NCI-H2196 treated with DMSO at 0.1 percent for 48 hours (cell line): ENCODE data around the gene C19orf18.

Experiments used
- DNase-seq: peaks from one replicate; lab custom pipeline; 2025; ENCODE audit not compliant: unreplicated experiment; lab: John Stamatoyannopoulos, UW

Gene C19orf18

DNA sequence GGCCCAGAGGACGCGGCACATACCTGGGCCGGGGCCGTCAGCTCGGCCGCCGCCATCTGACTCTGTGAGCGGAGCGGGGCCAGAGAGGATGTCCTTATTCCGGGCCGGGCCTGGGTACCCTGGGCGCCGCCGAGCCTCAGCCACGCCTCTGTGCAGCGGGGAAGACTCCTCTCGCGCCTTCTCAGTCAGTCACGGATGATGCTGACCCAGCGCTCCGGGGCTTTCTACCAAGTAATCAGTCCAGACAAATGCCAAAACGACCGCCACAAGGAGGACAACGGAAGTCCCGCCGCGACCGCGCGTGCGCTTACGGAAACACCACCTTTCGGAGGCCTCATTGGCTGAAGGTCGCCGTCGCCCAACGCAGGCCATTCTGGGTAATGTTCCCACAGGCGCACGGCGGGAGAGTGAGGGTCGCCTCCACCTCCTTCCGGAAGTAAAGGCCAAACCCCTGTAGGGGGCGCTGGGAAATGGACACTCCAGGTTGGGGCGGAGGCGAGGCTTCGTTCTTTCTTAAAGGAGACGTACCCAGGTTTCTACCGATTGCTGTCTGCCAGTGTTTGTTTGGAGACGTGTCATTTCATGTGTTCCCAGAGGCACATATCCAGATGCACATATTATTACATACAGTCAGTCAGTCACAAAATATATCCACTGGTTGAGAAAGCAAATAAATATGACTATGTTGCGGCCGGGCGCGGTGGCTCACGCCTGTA lies 26.8 kb downstream of the C19orf18 start, which contains the start of gene ZNF256:
Gene ZNF256 (minus strand): TSS at position 288 of the 716 bp plus-strand sequence. CDS start 232 bp downstream, at position 56.
- peak; percentile 87 for DNase-seq

DNA sequence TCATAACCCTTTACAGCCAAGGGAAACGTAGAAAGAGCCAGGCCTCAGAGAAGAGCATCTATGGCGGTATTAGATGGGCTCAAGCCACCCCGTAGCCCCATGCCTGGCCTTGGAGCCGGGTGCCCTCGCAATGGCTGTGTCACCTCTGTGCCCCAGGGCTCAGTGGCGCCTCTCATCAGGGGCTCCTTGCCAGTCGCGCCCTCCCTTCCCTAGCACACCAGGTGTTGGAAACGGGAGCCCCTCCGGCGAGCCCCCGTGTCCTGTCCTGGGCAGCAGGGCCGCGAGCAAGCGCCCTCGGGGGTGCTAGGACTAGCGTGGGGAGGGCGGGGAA lies 27.3 kb downstream of the C19orf18 start:
- DNase-seq, result no peak

- DNase-seq, result no peak
Observed at GRCh38 chr19:57946316-57946715, 28.0 kb downstream of the C19orf18 start.

- no peak for DNase-seq
Observed at GRCh38 chr19:57941593-57941992, 32.7 kb downstream of the C19orf18 start.

DNA sequence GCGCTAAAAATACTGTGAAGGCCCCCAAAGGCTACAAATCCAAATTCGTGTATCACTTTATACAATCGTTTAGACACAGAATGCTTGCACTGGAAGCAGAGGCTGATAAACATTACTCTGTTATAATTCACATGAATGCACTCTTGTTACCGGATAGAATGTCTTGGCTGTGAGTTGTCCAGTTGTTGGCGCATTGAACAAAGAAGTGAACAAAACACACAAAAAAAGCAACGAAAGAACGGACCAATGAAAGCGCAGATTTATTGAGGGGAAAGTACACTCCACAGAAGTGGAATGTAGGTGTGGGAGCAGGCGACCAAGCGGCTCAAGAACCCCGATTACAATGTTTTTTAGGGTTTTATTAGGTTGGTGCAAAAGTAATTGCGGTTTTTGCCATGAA lies 38.6 kb downstream of the C19orf18 start:
- DNase-seq, result no peak

GRCh38 chr19:57934820-57935665 lies 39.3 kb downstream of the C19orf18 start, which contains the start of gene ZNF418:
Gene ZNF418 (minus strand): TSS chr19:57935402. CDS start chr19:57933822, 1,580 bp downstream.
- no peak for DNase-seq

GRCh38 chr19:57927587-57927986 lies 46.7 kb downstream of the C19orf18 start:
- no peak for DNase-seq

- peak; percentile 85 for DNase-seq
Observed at GRCh38 chr19:57916168-57916995, 58.0 kb downstream of the C19orf18 start, which contains the start of gene ZNF417. Gene ZNF417 (minus strand): TSS chr19:57916592. CDS start chr19:57916411, 181 bp downstream.

DNA sequence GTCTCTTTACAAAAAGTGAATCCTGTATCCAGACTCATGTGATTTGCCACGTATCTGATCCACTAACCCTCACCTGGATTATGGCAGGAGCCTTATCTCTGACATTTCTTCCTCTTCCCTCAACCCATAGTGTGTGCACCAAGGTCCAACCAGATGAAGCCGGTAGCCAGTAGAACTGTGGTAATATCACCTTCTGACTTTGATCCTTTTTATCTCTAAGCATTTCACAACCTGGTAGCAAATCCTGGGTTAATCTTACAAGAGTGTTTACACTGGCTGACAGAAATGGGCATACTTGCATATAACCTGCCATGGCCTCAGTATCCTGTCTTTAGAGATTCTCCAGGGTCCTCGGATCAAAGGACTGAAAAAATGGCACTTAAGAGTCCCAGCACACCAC lies 59.8 kb downstream of the C19orf18 start:
- no peak for DNase-seq
